RWPE1 (cell line): ENCODE results near the gene ZNF782.
"Not testable (repeated sequence)": the region's sequence is repeated elsewhere in the genome, so short reads cannot be mapped to it uniquely, and the experiment has no call there.

Experiments used
- CTCF ChIA-PET: fragments of 350-600 bp; sonication (Branson Sonifier 250); formaldehyde crosslinking; extraction: SDS; loops from one replicate; lab custom pipeline; 2021; lab: Yijun Ruan, JAX
- POLR2A ChIA-PET: fragments of 400-600 bp; formaldehyde crosslinking; extraction: SDS; loops from one replicate; lab custom pipeline; 2020; ENCODE audit warnings: antibody characterized with exemption; ENCODE audit not compliant: low non-redundant PET; lab: Yijun Ruan, JAX
- DNase-seq: peaks from one replicate; pipeline ENCODE4 v3.0.0; 2012; ENCODE audit warnings: low spot score
- H3K27ac ChIP-seq: fragments of 450-650 bp; 2 replicates; pipeline ENCODE4 v1.5.1; 2017
- CTCF ChIP-seq: fragments of 450-650 bp; conservative IDR thresholded peaks from 2 replicates; pipeline ENCODE4 v1.5.1; 2017; ENCODE audit warnings: low read depth, mild to moderate bottlenecking

ZNF782 gene

GRCh38 chr9:96813607-96814006 lies 40.7 kb downstream of the ZNF782 start:
- DNase-seq = no peak
- H3K27ac ChIP-seq = no peak overlapping the region
- ChIA-PET POLR2A (no interaction called here), CTCF (interaction anchor here (0.8 kb wide), 1 partner anchor 110 kb away, joined by 3 read pairs; no protein-coding TSS in a partner anchor)
- TF ChIP-seq CTCF = no peak

- H3K27ac ChIP-seq, POLR2A ChIA-PET, DNase-seq, CTCF ChIA-PET: not testable (repeated sequence)
Observed at GRCh38 chr9:96798959-96799358, 55.4 kb downstream of the ZNF782 start.

- H3K27ac ChIP-seq = no peak overlapping the region
- DNase-seq = no peak
- TF ChIP-seq CTCF = no peak
- ChIA-PET CTCF (interaction anchor here (0.6 kb wide), 1 partner anchor 13 kb away, joined by 8 read pairs; no protein-coding TSS in a partner anchor), POLR2A (no interaction called here)
Observed at GRCh38 chr9:96784021-96784420, 70.3 kb downstream of the ZNF782 start.

GRCh38 chr9:96782235-96782634 lies 72.1 kb downstream of the ZNF782 start:
- no peak for TF ChIP-seq CTCF
- DNase-seq = no peak
- CTCF ChIA-PET = no interaction called here
- H3K27ac ChIP-seq = no peak overlapping the region
- POLR2A ChIA-PET = no interaction called here

GRCh38 chr9:96781552-96781951 lies 72.8 kb downstream of the ZNF782 start:
- ChIA-PET POLR2A (no interaction called here), CTCF (no interaction called here)
- no peak for TF ChIP-seq CTCF
- no peak overlapping the region for H3K27ac ChIP-seq
- no peak for DNase-seq

- no peak overlapping the region for H3K27ac ChIP-seq
- CTCF ChIA-PET = interaction anchor here (1.4 kb wide), 1 partner anchor 22 kb away, joined by 6 read pairs; no protein-coding TSS in a partner anchor
- no peak for TF ChIP-seq CTCF
- POLR2A ChIA-PET = interaction anchor here (0.7 kb wide), 1 partner anchor 14 kb away, joined by 4 read pairs; no protein-coding TSS in a partner anchor
- no peak for DNase-seq
Observed at GRCh38 chr9:96779089-96779488, 75.2 kb downstream of the ZNF782 start.

GRCh38 chr9:96777426-96777864 lies 76.9 kb downstream of the ZNF782 start:
- CTCF ChIA-PET = interaction anchor here (1.4 kb wide), 1 partner anchor 21 kb away, joined by 6 read pairs; no protein-coding TSS in a partner anchor
- peak; percentile 18 for DNase-seq
- no peak for TF ChIP-seq CTCF
- POLR2A ChIA-PET = no interaction called here
- peak overlapping the region; percentile 79 for H3K27ac ChIP-seq
